Measurements from ENCODE around the gene BBS7. TPM values are rescaled to one million over a fixed set of nuclear protein-coding genes. Genes with fewer than 3 reads are reported as not detected.

BBS7 gene
- total and polyA plus RNA-seq, 2 experiments from 2014 or later, result 14.8 to 30.8 TPM

DNA sequence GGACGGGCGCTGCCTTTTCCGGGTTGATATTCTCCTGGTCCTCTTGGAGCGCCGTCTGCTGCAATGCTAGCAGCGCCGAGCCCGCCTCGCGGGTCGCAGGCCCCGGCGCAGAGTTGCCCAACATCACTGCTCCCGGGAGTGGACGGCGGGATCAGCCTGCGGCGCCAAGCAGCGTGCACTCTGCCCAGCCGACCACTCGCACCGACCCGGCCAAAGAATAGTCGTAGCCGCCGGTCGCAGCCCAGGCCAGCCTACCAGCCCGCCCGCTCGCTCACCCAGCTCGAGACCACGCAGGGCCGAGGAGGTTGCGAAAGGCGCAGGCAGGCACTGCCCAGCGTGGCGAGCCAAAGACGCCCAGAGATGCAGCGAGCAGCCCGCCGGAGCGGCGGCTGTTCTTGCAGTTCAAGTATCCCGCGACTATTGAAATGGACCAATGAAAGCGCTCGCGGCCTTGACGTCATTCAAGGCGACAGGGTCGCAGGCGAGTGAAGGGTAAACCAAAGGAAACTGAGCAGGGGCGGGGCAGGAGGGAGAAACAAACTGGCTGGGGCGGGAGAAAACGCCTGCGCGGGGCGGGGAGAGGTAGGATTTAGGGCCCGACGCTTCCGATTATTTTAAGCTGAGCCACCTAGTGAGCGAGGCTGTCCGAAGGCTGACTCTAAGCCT, 46.6 kb downstream of the BBS7 start, which contains the start of gene CCNA2 (continued):
- no peak for TF ChIP-seq REST (IDR thresholded peaks at IDR 0.05; ENCODE audit: unreplicated experiment)

DNA sequence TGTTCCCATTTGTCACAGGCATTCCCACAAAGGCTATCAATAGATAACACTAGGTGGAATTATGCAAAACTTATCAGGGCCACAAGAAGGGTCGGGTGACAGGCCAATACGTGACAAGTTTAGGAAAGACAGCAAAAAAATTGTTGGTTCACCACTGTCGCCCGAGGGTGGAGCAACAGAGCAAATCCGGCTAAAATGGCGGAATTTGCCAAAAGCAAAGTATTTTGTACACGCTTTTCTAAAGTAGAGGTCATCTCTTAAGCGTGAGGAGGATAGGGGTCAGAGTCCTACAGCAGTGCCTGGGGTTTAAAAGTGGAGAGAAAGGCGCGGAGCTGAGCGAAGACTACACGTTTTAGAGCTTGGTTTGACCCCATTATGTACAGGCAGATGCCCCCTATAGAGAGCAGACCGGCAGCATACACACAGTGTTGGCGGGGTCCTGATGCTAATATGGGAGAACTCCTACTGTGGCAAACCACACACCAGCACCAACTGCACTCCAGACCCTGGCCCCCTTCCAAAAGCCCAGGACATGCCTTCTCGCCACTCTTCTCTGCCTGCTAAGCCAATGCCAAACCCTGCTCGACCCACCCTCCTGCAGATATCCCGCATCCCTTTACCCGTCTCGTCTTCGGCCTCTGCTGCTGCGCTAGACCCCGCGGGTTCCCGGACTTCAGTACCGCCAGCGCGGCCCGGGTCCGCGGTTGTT, 47.3 kb downstream of the BBS7 start:
- H3K4me3 ChIP-seq, result peak overlapping the region; percentile 92
- ATAC-seq (peak; percentile 66), DNase-seq (ENCODE audit: low spot score) (peak; percentile 40)
- H3K4me2 ChIP-seq, result peak overlapping the region; percentile 94
- H3K79me2 ChIP-seq (replicated peaks; ENCODE audit: insufficient read depth), result peaks cover 34% of the 10 kb centered on the region
- H3K27ac ChIP-seq (ENCODE audit: low read depth), result peak overlapping the region; percentile 86
- H3K4me1 Mint-ChIP-seq, result peaks cover 7% of the 10 kb centered on the region
- peak overlapping the region; percentile 15; the same call in 1 of the 2 replicates for H2AFZ ChIP-seq
- H3K36me3 ChIP-seq (ENCODE audit: insufficient read depth), result peaks cover 44% of the 10 kb centered on the region
- no peaks in the 10 kb centered on the region for H3K9me2 ChIP-seq (ENCODE audit: insufficient read depth)
- H3K4me1 ChIP-seq (ENCODE audit: insufficient read depth), result peaks cover 11% of the 10 kb centered on the region; the same call in 1 of the 2 replicates
- H3F3A ChIP-seq (replicated peaks; ENCODE audit: low read depth), result no peaks in the 10 kb centered on the region; the same call in 1 of the 2 replicates
- no peak for TF ChIP-seq EZH2phosphoT487 (IDR thresholded peaks at IDR 0.05; ENCODE audit: unreplicated experiment)
- 0 out of 4 replicates have a peak, but pooled peaks of 1 of the 2 experiments have one; percentile 17 for TF ChIP-seq CTCF (conservative IDR thresholded peaks at IDR 0.05; ENCODE audit: low read depth in 2 of 2)
- H3K9me3 Mint-ChIP-seq, result no peaks in the 10 kb centered on the region
- H3K27me3 Mint-ChIP-seq (ENCODE audit: insufficient read depth, low read depth, poor library complexity), result peaks cover 16% of the 10 kb centered on the region
- H3K4me3 Mint-ChIP-seq, result peak overlapping the region; percentile 100
- H4K20me1 ChIP-seq (replicated peaks; ENCODE audit: insufficient read depth), result peaks cover 5% of the 10 kb centered on the region
- H3K36me3 Mint-ChIP-seq (ENCODE audit: low read depth), result peaks cover 51% of the 10 kb centered on the region
- peak overlapping the region; percentile 98 for H3K27ac Mint-ChIP-seq
- no peaks in the 10 kb centered on the region for H3K27me3 ChIP-seq (ENCODE audit: insufficient read depth)

DNA sequence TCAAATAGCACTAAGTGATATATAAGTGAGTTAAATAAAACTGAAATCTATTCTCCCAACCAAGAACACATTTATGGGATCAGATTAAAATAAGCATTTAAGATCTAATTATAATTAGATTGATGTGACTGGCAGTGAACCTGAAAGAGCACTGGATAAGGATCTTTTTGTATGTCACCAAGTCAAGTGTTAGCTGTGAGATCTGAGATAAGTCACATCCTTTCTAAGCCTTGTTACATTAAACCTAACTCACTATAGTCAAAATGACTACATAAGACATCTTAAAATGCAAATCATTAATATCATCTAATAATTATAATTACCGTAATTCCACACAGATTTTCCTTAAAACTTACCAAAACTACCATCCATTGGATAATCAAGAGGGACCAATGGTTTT, 48.2 kb downstream of the BBS7 start:
- H2AFZ ChIP-seq, result no peak overlapping the region
- no peaks in the 10 kb centered on the region for H3K27me3 ChIP-seq (ENCODE audit: insufficient read depth)
- peaks cover 11% of the 10 kb centered on the region; the same call in 1 of the 2 replicates for H3K4me1 ChIP-seq (ENCODE audit: insufficient read depth)
- H3K9me3 Mint-ChIP-seq, result no peaks in the 10 kb centered on the region
- peaks cover 37% of the 10 kb centered on the region for H3K79me2 ChIP-seq (replicated peaks; ENCODE audit: insufficient read depth)
- H3K27me3 Mint-ChIP-seq (ENCODE audit: insufficient read depth, low read depth, poor library complexity), result peaks cover 16% of the 10 kb centered on the region
- peak overlapping the region; percentile 100 for H3K4me3 Mint-ChIP-seq
- no peak overlapping the region for H3K27ac ChIP-seq (ENCODE audit: low read depth)
- TF ChIP-seq REST (IDR thresholded peaks at IDR 0.05; ENCODE audit: unreplicated experiment), result no peak
- TF ChIP-seq CTCF (conservative IDR thresholded peaks at IDR 0.05; ENCODE audit: low read depth in 2 of 2), result no peak
- peak overlapping the region; percentile 98 for H3K27ac Mint-ChIP-seq
- H3K36me3 ChIP-seq (ENCODE audit: insufficient read depth), result peaks cover 53% of the 10 kb centered on the region
- H4K20me1 ChIP-seq (replicated peaks; ENCODE audit: insufficient read depth), result peaks cover 5% of the 10 kb centered on the region
- peak overlapping the region; percentile 92 for H3K4me3 ChIP-seq
- DNase-seq (ENCODE audit: low spot score), result no peak
- H3K4me1 Mint-ChIP-seq, result peaks cover 7% of the 10 kb centered on the region
- H3K36me3 Mint-ChIP-seq (ENCODE audit: low read depth), result peaks cover 60% of the 10 kb centered on the region
- H3F3A ChIP-seq (replicated peaks; ENCODE audit: low read depth), result no peaks in the 10 kb centered on the region; the same call in 1 of the 2 replicates
- peak overlapping the region; percentile 94 for H3K4me2 ChIP-seq
- no peak for ATAC-seq
- no peaks in the 10 kb centered on the region for H3K9me2 ChIP-seq (ENCODE audit: insufficient read depth)
